Dermis blood vessel endothelial cell (primary cell): ENCODE data around the gene PRKAG2. TPM values are rescaled to one million over a fixed set of nuclear protein-coding genes. Genes with fewer than 3 reads are reported as not detected.

ENCODE experiments used
- DNase-seq: peaks from one replicate; pipeline ENCODE4 v3.0.0; 2010
- total RNA-seq: library from RNA; depleted of rRNA; stranded (reverse); fragments of >200 nt; gene quantifications from 2 replicates; pipeline ENCODE4 v1.2.3, GENCODE V29; 2014

Gene PRKAG2
- total RNA-seq, 1 donor from 2014 or later: 16.8 TPM

DNA sequence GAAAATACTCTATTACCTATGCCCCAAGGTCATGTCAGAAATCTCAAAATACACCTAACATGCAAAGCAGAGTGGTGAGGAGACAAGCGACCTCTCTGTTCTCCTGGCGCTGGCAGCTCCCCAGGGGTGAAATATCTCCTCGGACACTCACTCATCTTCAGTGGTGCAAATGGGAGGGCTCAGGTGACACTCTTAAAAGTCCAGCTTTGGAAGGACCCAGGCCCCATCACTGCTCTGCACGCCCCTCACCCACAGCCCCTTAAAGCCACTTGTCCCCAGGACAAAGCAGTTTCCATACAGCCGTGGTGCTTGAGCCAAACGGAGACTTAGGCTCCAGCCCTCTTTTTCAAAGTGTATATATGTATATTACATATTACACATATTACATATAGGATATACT lies 12.4 kb downstream of the PRKAG2 start:
- no peak for DNase-seq

DNA sequence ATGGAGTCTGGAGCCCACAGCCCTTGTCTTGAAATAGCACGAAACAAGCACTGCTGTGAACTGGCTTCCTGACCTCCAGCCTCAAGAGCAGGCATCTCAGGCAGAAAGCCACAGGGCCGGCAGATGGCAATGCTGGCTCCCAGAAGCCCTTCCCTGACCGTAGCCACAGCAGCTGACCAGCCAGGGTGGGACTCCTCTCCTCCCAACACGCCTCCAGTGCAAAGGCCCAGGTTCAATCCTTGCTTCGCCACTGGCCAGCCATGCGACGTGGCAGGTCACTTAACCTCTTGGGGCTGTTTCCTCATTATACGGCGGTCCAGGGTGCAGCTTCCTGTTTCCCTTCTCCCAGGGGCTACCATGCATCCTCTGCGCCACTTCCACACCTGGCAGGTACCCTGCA lies 12.8 kb downstream of the PRKAG2 start:
- DNase-seq: no peak

DNA sequence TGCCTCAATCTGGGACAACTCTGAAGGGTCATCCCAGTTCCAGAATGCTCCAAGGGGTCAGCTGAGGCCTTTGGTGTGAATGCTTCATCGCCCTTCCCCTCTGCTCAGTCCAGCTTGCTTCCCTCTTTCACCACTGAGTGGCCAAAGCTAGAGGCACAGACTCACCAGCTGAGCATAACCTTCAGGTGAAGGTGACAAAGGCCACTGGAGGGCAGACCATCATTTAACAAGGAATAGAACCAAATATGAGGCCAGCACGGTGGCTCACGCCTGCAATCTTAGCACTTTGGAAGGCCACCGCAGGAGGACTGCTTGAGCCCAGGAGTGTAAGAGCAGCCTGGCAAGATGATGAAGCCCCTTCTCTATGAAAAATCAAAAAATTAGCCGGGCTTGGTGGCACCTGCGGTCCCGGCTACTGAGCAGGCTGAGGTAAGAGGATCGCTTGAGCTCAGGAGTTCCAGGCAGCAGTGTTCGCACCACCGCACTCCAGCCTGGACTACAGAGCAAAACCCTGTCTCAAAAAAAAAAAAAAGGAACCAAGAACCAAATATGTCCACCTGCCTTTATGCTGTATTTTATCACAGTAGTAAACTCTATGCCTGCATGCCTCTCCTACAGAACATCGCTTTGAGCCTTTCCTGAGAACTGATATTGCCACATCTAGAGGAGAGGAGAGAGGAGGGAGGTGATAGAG lies 13.4 kb downstream of the PRKAG2 start:
- DNase-seq: no peak

DNA sequence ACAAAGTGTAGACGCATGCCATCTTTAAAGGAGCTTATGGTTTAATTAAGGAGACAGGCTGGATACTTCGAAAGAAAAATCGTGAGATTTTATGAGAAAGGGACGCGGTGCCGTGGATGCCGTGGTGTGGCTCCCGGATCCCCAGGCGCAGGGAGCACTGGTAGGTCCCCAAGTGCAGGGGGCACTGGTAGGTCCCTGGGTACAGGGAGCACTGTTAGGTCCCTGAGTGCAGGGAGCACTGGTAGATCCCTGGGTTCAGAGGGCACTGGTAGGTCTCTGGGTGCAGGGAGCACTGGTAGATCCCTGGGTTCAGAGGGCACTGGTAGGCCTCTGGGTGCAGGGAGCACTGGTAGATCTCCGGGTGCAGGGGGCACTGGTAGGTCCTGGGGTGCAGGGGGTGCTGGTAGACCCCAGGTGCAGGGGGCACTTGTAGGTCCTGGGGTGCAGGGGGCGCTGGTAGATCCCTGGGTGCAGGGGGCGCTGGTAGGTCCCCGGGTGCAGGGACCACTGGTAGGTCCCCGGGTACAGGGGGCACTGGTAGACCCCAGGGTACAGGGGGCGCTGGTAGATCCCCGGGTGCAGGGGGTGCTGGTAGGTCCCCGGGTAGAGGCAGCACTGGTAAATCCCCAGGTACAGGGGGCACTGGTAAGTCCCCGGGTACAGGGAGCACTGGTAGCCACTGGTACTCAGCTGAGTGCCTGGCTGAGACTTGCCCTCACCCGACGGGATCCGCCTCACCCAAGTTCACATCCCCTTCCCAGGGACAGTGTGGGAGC lies 14.1 kb downstream of the PRKAG2 start:
- no peak for DNase-seq

DNA sequence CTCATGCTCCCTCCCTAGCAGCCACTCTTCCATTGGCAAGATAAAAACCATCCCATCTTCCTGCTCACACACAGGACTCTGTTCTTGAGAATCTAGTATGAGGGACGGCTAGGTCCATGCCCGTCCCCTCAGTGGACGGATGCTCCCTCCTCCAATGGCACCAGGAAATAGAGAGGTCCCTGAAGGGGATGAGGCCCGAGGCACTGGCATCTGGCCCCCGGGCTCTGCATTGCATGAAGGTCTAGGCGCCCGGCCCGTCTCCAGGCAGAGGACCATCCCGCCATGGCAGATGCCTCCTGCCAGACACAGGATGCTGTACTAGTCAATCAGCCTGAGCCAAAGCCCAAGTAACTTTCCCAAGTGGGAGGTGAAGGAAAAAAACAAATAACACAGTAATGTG lies 15.0 kb downstream of the PRKAG2 start:
- DNase-seq: no peak

DNA sequence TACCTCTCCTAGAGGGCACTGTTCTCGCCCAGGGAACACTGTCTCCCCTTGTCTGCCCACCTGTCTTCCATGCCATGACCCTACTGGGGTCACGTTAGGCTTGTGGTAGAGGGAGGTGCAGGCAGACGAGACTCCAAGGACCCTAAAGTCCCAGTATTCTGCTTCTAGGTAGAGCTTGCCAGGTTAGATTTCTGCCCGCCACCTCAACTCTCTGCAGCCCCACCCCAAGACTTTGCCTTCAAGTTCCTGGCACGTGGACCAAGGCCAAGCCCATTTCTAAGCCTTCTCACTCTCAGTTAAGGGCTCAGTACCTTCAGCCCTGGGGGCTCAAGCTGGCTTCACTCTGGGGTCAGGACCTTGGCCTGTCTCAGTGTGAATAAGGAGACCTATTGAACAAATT lies 16.1 kb downstream of the PRKAG2 start:
- DNase-seq: no peak

DNA sequence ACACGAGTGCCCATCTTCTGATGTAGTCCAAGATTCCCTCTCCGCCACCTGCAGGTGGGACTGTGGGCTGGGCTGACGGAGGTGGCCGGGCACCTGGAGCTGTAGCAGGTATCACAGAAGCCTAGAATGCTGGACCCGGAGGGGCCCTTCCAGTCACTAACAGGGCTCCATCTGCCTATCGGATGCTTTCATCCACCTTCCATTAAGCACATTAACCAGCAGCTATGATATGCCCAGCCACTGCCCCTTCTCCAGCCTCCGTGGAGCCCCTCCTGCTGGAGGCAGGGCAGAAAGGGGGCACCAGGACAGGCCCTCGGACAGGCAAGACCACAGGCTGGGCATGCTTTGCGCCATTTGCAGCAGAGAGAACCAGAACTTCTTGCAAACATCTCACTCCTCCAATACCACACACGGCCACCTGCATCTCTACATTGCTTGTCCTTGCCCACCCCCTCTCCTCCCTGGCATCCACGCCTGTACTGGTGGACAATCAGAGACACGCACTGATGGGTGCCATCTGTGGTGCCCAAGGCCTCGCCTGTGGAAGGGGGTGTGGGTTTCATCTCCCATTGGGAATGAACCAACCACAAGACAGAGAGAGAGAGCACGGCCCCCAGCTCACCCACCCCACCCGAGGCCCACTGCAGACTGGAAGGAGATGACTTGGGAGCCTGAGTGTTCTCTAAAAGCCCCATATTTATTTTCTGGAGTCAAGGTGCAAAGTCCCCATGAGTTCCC lies 16.8 kb downstream of the PRKAG2 start:
- no peak for DNase-seq

DNA sequence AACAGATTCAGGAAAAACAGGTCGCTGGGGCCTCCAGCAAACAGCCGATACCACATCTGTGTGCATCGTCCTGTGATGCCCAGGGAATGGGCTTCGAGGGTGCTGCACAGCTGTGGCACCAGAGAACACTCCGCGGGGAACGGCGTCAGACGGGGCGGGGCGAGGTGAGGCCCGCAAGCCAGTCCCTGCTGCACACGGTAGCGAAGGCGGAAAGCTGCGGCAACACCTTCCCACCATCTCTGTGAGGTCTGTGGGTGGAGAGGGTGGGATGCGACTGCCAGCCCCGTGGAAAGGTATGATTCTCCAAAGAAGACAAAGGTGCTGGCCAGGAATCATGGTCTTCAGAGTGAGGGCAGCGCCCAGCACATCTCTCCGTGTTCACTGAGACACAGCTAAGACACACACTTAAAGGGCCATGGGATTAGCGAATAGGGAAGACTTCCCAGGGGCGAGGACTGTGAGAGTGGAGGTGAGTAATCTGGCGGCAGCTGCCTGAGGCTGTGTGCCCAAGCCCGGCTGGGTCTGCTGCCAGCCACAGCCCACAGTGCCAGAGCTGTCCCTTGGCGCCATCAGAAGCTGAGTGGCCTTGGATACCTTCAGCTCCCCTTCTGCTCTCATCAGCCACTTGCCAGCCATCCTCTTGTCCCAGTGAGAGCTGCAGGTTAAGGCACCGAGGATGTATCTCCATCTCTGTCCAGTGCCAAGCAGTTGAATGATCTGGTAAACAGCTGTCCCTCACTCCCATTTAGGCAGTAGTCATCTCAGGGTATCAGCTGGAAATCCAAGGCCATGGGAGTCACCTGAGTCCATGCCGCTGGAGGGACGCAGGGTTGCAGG lies 17.6 kb downstream of the PRKAG2 start:
- no peak for DNase-seq

DNA sequence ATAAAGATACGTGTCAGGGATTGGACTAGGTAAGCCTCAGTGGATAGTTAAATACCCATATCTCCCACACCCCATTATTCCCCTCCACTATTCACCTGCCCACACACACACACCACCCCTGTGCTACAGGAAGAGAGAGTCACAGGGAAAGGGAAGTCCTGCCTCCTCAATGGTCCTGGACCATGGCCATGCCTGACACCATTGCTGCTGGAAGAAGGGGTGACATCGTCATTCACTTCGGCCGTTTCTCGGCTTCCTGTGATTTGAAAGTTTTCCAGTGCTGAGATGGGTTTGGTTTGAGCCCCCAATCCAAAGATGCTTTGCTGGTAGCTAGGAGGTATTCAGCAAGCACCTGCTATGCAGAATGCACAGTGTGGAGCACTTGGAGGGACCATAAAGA lies 18.5 kb downstream of the PRKAG2 start:
- DNase-seq: no peak

DNA sequence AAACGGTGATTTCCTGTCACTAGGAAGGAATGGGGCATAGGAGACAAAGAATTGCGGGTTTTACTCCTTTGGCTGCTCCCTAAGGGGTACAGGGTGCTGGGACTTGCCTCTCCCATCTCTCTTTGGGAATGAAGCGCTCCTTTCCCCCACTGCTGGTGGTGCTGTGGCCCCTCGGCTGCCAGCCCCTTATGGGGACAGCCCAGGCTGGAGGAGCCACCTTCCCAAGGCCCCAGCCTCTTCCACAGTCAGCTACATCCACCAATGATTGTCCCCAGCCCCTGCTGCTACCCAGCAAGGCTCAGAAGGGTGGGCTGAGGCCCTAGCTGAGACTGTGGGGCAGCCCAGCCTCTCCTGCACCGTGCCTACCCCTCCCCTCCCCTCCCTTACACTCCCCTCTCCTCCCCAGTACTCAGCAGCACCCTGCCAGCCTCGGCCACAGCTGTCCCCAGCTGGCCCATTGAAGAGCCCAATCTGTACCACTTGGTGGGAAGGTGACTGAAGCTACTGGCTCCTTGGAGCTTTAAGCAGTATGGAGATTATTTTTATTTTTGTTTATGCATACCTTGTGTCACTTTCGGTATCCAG lies 19.0 kb downstream of the PRKAG2 start:
- no peak for DNase-seq

DNA sequence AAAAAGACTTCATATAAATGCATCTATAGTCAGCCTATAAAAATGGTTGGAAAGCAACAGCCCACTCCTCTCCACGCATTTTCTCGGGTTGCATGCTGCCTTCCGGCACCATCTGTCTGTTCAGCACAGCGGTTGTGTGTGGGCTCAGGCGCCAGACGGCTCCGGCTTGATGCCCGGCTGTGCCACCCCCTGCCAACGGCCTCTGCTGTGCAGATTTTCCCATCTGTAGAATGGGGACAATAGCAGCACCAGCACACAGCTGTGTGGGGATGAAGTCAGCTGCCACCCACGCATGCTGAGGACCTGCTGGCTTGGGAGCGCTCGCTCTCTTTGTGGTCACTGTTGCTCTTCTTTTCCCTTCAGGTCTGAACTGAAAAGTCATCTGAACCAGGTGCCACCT lies 19.5 kb downstream of the PRKAG2 start:
- no peak for DNase-seq

DNA sequence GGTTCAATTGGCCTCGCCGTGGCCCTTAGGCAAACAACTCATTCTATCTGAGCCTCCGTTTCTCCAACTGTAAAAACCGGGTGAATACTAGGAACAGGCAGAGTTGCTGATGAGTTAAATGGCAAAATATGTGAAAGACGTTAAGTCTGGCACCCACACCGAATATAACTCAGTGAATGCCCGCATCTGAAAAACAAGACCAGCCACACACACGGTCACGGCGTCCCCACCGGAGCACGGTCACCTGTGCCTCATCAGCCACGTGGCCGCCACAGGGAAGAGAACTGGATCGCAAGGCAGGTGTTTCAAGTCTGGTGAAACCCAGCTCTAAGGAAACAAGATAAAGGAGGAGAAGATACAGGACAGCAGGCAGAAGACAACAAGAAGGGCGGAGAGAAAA lies 20.4 kb downstream of the PRKAG2 start:
- DNase-seq: no peak

DNA sequence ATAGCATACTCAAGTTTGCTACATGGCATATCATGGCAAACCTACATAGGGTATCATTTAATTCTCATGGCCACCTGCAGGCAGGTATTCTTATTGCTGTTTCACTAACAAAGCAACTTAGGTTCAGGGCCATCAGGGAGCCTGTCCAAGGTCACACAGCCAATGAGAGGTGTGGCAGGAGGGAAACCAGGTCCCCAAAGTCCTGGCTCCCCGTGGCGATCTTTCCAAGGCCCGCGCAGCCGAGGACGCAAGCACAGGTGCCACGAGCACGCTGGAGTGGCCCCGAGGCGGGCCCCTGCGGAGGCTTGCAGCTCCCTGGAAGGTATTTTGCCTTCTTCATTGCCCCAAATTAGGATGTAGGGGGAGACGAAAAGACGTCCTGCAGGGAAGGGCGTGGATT lies 20.8 kb downstream of the PRKAG2 start:
- DNase-seq: no peak

DNA sequence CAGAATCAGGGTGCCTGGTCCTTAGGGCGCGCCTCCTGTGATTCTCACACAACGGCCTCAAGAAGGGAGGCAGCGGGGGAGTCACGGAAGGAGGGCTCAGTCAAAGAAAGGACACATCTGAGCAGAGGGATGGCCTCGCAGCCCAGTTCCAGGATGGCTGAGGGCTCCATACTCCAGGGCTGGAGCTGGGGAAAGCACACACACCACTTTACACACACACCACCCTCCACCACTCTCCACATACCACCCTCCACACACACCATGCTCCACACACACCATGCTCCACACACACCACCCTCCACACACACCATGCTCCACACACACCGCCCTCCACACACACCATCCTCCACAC lies 22.2 kb downstream of the PRKAG2 start:
- no peak for DNase-seq

DNA sequence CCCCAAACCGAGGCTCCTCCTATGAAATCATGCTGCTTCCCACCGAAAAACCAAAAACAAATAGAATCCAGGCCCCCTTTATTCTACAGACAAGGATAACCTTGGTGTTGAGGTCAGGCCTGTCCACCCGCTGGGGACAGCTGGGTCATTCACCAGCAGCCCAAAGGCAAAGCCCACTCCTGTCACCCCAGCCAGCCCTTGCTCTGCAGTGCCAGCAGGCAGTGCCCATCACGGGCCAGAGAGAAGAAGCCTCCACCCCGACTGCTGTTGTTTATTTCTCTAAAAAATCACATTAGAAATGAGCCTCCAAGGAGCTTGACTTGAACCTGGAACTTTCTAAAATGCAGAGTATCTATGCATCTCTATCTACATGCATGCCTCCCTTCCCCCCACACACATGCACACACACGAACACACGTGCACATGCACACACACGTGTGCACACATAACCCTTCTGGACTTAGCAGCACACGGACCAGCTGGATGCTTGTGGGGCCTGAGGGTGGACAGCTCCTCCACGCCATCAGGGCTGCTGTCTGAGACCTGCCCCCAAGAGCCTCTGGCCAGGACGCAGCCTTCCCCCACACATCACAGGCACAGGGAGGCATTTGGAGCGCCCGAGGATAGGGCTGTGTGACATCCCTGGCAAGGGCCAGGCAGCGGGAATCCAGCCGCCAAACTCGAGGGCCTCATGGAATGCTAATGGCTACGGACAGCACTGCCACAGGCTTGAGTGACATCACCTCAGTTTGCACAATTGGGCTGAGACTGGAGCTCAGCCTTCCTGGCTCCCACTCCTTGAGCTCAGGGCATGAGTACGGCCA lies 22.8 kb downstream of the PRKAG2 start:
- no peak for DNase-seq

DNA sequence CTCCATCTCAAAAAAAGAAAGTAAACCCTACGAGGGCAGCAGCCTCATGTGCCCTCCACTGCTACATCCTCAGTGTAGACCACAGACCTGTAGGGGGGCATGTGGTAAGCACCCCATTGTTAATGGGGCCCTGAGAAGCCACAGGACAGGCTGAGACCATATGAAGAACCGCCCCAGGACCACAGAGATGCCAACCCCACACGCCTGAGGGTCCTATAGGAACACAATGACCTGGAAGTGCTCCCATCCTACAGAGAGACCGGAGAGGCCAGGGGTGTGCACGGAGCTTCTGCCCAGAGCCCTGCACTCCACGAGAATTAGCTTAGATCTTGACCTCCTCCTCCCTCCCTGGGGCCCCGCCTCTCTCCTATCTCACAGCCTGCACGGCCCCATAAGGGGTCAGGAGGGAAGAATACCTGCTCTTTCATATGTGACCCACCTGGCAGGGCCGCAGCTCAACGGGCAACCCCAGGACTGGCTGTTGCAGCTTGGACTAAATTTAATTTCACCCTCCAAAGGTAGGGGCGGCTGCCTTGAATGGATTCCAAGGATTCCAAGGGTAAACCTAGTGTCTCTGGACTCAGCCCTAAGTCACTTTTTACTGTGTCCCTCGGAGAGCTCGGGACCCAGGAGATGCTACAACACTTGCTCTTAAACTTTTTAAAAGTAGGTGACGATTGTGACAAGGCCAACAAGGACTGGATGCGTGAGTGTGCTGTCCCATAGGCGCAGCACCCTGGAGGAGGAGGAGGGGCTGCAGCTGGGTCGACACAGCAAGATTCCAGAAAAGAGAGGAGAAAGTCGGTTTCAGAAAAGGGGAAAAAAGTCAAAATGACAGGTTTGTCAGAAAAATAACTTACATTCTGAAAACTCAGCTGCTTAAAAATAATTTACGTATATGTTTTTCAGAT lies 24.2 kb downstream of the PRKAG2 start:
- DNase-seq: no peak

DNA sequence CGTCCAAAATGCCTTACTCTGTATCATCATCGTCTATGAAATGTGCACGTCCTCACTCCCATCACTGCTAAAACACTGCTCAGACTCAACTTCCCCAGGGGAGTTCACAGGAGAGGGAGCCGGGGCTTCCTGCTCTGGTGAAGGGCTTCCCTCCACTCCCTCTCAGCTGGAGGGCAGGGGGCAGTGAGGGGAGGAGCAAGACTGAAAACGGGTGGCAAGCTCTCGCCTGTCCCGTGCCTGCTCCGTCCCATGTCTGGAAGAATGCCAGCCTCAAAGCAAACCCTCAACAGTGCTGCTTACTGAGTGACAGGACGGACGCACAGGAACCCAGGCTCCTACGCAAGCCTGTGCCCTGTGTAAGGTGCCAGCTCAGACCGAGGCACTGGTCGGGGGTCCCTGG lies 25.1 kb downstream of the PRKAG2 start:
- no peak for DNase-seq

DNA sequence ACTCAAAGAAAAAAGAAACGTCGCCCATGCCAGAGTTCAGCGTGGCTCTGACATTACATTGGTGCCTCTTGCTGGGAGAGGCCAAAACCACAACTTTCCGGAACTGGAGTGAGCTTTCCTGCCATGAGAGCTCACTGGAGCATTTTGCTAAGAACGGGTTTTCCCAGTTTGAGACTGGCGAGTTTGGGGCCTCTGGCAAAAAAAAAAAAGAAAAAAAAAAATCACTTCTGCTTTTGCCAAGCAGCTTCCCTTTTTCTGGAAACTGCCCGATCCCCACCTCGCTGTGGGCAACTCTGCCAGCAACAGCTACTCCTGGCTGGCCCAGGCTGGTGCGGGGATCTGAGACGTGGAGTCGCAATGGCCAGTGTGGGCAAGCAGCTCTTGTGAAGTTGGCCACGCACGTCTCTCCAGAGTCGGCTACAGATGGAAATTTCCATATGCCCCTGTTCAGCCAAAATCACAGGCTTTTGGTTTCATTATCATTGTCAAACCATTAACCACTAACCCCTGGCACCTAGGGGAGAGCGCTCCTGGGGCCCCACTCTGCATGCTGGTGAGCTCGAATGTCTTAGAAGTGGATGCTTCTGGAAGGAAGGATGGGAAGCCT lies 25.7 kb downstream of the PRKAG2 start:
- no peak for DNase-seq

DNA sequence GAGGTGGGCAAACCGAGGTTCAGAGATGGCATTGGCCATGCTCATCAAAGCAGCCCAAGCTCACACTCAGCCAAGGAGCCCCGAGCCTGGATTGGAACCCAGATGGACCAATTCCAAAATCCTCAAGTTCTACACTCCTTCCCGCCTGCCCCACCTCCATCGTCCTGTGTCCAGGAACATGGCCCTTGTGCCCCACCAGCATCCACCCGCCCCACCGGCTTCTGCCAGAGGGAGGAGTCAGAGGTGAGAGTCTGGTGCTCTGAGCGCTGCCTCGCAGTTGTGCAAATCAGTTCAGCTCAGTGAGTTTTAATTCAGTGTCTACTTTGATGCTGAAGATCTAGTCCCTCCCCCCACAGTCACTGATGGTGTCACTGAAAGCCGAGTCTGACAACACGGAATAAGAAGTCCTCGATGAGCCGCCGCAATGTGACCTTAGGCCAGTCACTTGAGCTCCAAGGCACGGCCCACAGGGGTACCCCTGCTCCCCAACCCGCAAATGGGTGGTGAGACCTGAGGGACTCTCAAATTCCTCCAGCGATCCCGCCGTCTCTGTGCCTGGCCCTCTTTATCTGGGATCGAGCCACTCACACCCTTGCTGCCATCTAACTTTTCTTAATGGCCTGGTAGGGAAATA lies 26.3 kb downstream of the PRKAG2 start:
- DNase-seq: no peak

DNA sequence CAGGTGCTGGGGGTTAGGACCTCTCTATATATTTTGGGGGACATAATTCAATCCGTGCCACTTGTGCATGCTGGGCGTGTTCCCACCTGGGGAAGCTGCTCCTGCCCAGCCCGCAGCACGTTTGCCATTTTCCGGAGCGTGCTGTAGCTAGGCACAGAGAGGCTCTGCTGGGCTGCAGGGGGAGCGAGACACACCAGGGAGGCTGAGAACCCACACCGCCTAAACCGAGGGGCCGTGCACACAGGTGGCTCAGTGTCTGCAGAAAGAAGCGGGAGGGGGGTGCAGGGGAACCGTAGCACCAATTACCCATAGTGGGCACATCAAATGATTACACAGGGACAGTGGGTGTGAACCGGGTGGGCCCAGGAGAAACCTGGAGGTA lies 27.0 kb downstream of the PRKAG2 start:
- DNase-seq: no peak
